ENCODE measurements around the gene SLC12A8. TPM values are rescaled to one million over a fixed set of nuclear protein-coding genes. Genes with fewer than 3 reads are reported as not detected.

Gene SLC12A8
- polyA plus RNA-seq, 1 of the 3 experiments (the other 2 are of a cell fraction) = 7.5 TPM

DNA sequence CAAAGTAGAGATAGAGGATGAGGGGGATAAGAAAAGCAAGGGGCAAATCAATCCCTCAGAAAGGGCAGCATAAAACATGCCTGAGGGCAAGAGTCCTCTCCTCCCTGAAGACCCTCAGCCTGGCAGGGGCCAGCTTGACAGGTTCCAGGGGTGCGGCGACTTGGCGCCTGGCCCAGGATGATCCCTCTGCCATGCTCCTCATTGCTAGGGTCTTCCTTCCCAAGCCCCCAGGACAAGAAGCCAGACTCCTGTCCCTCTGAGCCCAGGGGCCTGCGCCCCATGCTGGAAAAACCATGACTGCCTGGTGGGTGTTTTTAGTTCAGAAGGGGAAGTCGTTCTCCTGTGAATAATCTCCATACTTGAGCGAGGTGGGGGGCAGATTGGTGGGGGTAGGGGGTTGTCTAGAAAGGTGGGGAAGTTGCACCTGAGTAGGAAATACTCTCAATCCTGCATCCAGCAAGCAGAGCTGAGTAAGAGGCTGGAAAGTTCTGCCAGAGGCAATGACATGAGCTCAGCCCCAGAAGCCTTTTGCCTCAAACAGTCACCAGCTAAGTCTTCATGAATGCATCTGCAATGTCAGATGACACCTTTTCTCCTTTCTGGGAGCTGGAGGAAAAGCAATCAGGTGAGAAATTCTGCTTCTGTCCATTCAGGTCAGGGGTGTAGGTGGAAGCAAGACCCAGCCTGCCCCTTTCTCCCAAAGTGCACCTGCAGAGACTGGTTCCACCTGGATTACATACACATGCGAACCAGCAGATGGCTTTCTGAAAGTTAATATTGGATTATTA lies 18.3 kb downstream of the SLC12A8 start (continued):
- TF ChIP-seq YY1 (IDR thresholded peaks at IDR 0.05; ENCODE audit: low read depth) (no peak), FOSL2 (IDR thresholded peaks at IDR 0.05; ENCODE audit: borderline replicate concordance, low read depth) (no peak), CHD2 (IDR thresholded peaks at IDR 0.05; ENCODE audit: low read length, partially characterized antibody) (no peak), EZH2phosphoT487 (IDR thresholded peaks at IDR 0.05; ENCODE audit: borderline replicate concordance, low read depth) (no peak), SMC3 (IDR thresholded peaks at IDR 0.05; ENCODE audit: low read depth, low read length) (no peak), NFIC (IDR thresholded peaks at IDR 0.05; ENCODE audit: borderline replicate concordance) (no peak), JUND (IDR thresholded peaks at IDR 0.05) (no peak), GATA2 (CRISPR knock-in tag; IDR thresholded peaks at IDR 0.05) (no peak), TAF1 (IDR thresholded peaks at IDR 0.05; ENCODE audit: borderline replicate concordance, low read depth, low read length) (no peak)
- TF ChIP-seq, protein P1, sequence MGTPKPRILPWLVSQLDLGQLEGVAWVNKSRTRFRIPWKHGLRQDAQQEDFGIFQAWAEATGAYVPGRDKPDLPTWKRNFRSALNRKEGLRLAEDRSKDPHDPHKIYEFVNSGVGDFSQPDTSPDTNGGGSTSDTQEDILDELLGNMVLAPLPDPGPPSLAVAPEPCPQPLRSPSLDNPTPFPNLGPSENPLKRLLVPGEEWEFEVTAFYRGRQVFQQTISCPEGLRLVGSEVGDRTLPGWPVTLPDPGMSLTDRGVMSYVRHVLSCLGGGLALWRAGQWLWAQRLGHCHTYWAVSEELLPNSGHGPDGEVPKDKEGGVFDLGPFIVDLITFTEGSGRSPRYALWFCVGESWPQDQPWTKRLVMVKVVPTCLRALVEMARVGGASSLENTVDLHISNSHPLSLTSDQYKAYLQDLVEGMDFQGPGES (IDR thresholded peaks at IDR 0.05; ENCODE audit: low read depth, low read length) = no peak

DNA sequence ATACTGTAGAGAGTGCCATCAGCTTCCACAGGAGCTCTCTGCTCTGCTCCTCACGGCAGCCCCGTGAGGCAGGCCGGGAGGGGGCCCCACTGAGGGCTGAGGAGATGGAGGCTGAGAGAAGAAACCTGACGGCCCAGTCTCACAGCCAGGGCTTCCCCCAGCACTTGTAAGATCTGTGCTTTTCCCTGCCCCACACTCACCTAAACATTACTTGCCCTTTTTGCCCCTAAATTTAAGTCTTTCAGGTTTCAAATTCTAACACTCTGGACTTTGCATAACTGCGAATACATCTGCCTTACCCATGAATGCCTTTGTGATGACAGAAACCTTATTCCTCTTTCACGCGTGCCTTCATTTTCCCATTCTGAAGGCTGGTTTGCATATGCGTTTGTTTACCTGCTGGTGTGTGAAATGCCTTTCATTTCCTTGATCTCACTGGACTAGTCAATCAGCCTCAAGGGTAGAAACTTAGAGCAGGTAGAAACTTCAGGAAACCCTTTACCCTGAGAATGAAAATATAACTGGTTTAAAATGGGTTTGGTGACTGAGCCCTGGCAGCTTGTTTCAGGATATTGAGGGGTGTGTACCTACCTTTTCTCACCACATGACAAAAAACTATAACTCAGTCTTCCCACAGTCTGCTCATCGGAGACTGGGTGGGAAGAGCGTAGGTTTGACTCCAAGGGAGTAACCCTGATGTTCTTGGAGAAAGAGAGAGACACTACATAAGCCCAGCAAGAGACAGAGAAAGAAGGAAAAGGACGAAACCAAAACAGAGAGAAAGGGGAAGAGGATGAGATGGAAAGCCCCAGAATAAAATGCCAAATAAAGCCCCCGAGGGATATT lies 20.1 kb downstream of the SLC12A8 start:
- Histone ChIP-seq H3K9me3 (no peaks in the 10 kb centered on the region), H4K20me1 (ENCODE audit: insufficient read depth) (no peaks in the 10 kb centered on the region), H3K9me2 (no peaks in the 10 kb centered on the region), H3K4me2 (no peak overlapping the region), H3K27me3 (ENCODE audit: insufficient read depth) (no peaks in the 10 kb centered on the region), H3K79me2 (ENCODE audit: insufficient read depth) (no peaks in the 10 kb centered on the region), H2AFZ (ENCODE audit: low read depth) (no peak overlapping the region), H3K4me3 (ENCODE audit: low read depth in 2 of 2, low read length in 1 of 2) (no peak overlapping the region), H3K36me3 (replicated peaks in 1 of 2; ENCODE audit: control insufficient read depth in 1 of 2, insufficient read depth in 2 of 2, low read length in 1 of 2) (no peaks in the 10 kb centered on the region), H3F3A (replicated peaks; ENCODE audit: insufficient read depth) (no peaks in the 10 kb centered on the region), H3K27ac (ENCODE audit: low read depth in 2 of 2, low read length in 1 of 2) (no peak overlapping the region), H3K4me1 (ENCODE audit: control insufficient read depth in 1 of 2, insufficient read depth in 2 of 2, low read depth in 1 of 2, low read length in 1 of 2) (peaks cover 0 to 5% of the 10 kb centered on the region in 2 experiments; a peak in 1 of 4 replicates), H3K9ac (no peak overlapping the region)
- 95% methylated on average over 12 of the region's 12 CpGs for WGBS (ENCODE audit: low lambda C conversion rate)
- TF ChIP-seq NRF1 (IDR thresholded peaks at IDR 0.05; ENCODE audit: low read depth, low read length) (no peak), POLR2AphosphoS5 (IDR thresholded peaks at IDR 0.05; ENCODE audit: low read depth, low read length) (no peak), TCF12 (IDR thresholded peaks at IDR 0.05) (no peak), EZH2phosphoT487 (IDR thresholded peaks at IDR 0.05; ENCODE audit: borderline replicate concordance, low read depth) (no peak), ELF1 (IDR thresholded peaks at IDR 0.05) (no peak), FOXM1 (IDR thresholded peaks at IDR 0.05; ENCODE audit: low read depth) (no peak), GABPA (IDR thresholded peaks at IDR 0.05; ENCODE audit: low read depth) (no peak), GATA2 (CRISPR knock-in tag; IDR thresholded peaks at IDR 0.05) (no peak), RCOR1 (IDR thresholded peaks at IDR 0.05; ENCODE audit: low read length) (no peak), SMC3 (IDR thresholded peaks at IDR 0.05; ENCODE audit: low read depth, low read length) (no peak)
- TF ChIP-seq, protein P2, sequence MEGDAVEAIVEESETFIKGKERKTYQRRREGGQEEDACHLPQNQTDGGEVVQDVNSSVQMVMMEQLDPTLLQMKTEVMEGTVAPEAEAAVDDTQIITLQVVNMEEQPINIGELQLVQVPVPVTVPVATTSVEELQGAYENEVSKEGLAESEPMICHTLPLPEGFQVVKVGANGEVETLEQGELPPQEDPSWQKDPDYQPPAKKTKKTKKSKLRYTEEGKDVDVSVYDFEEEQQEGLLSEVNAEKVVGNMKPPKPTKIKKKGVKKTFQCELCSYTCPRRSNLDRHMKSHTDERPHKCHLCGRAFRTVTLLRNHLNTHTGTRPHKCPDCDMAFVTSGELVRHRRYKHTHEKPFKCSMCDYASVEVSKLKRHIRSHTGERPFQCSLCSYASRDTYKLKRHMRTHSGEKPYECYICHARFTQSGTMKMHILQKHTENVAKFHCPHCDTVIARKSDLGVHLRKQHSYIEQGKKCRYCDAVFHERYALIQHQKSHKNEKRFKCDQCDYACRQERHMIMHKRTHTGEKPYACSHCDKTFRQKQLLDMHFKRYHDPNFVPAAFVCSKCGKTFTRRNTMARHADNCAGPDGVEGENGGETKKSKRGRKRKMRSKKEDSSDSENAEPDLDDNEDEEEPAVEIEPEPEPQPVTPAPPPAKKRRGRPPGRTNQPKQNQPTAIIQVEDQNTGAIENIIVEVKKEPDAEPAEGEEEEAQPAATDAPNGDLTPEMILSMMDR (IDR thresholded peaks at IDR 0.05) = no peak
- TF ChIP-seq, protein P3, sequence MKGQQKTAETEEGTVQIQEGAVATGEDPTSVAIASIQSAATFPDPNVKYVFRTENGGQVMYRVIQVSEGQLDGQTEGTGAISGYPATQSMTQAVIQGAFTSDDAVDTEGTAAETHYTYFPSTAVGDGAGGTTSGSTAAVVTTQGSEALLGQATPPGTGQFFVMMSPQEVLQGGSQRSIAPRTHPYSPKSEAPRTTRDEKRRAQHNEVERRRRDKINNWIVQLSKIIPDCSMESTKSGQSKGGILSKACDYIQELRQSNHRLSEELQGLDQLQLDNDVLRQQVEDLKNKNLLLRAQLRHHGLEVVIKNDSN (IDR thresholded peaks at IDR 0.05; ENCODE audit: borderline replicate concordance, low read depth) = no peak
- TF ChIP-seq, protein P1 (IDR thresholded peaks at IDR 0.05; ENCODE audit: low read depth, low read length) = no peak
- TF ChIP-seq, protein P4, sequence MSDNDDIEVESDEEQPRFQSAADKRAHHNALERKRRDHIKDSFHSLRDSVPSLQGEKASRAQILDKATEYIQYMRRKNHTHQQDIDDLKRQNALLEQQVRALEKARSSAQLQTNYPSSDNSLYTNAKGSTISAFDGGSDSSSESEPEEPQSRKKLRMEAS (IDR thresholded peaks at IDR 0.05; ENCODE audit: low read depth) = no peak
- CTCF ChIA-PET = interaction anchor here (0.5 to 1.0 kb wide), 3 partner anchors 25 to 939 kb away, joined by 3 read pairs; no protein-coding TSS in a partner anchor
- POLR2A ChIA-PET = no interaction called here
- DNase-seq = no peak

Measured in SK-N-SH (cell line).